HepG2 (cell line): ENCODE results near the gene TSEN54. TPM values are rescaled to one million over a fixed set of nuclear protein-coding genes. Genes with fewer than 3 reads are reported as not detected.

ENCODE experiments used
- ATAC-seq: fragments of 200-7000 bp; cut with Tn5 transposase; 3 replicates; pipeline ENCODE4 v1.9.1; 2020; ENCODE audit warnings: mild to moderate bottlenecking, moderate library complexity
- BruUV-seq: library from RNA; stranded (reverse); fragments of 400-500 nt; replicated peaks from 2 replicates; lab custom pipeline; 2021; lab: Mats Ljungman, UMichigan
- CTCF ChIA-PET: fragments of 300-600 bp; formaldehyde crosslinking; extraction: SDS; loops from one replicate; lab custom pipeline; 2021; ENCODE audit warnings: low total read pairs, inconsistent platforms, low intra/inter-chr PET ratio; lab: Yijun Ruan, JAX
- POLR2A ChIA-PET: fragments of 350-600 bp; sonication (Branson Sonifier 250); formaldehyde crosslinking; loops from one replicate; lab custom pipeline; 2020; ENCODE audit warnings: antibody characterized with exemption, inconsistent platforms; lab: Yijun Ruan, JAX
- DNase-seq: peaks from one replicate; pipeline ENCODE4 v3.0.0-alpha.2; 2015; ENCODE audit warnings: low spot score
- FAIRE-seq: peaks from 3 replicates; lab custom pipeline; 2011; peaks lifted over from hg19 to GRCh38; lab: Jason Lieb, UNC
- H2AFZ ChIP-seq: one replicate; pipeline ENCODE4 v1.6.1; 2011; ENCODE audit warnings: low read length, inconsistent platforms
- H3K27ac ChIP-seq: fragments of 300-600 bp; 3 replicates; pipeline ENCODE4 v1.8.0; 2011; ENCODE audit warnings: mixed run types, mild to moderate bottlenecking, mixed read lengths, low read length, inconsistent platforms; ENCODE audit not compliant: insufficient read depth; ENCODE audit errors: extremely low read length
- H3K27me3 ChIP-seq, 2 experiments: fragments of 200-600 bp in 1 of 2; 2 replicates in 1 of 2; 3 replicates in 1 of 2; pipeline versions ENCODE4 v1.6.0 to v1.8.0; 2011; ENCODE audit warnings: low read length in 2 of 2, mild to moderate bottlenecking in 2 of 2, moderate library complexity in 2 of 2, inconsistent platforms in 1 of 2; ENCODE audit not compliant: insufficient read depth in 2 of 2, control insufficient read depth in 1 of 2
- H3K36me3 ChIP-seq, 2 experiments: fragments of 200-600 bp in 1 of 2; replicated peaks in 1 of 2; 2 replicates in 1 of 2; 3 replicates in 1 of 2; pipeline versions ENCODE4 v1.5.1 to v1.8.0; 2011; ENCODE audit warnings: low read length in 2 of 2, inconsistent platforms in 1 of 2; ENCODE audit not compliant: insufficient read depth in 2 of 2, control insufficient read depth in 1 of 2
- H3K4me1 ChIP-seq: 2 replicates; pipeline ENCODE4 v1.5.1; 2012; ENCODE audit warnings: low read length, inconsistent platforms; ENCODE audit not compliant: insufficient read depth
- H3K4me2 ChIP-seq: 2 replicates; pipeline ENCODE4 v1.6.0; 2011; ENCODE audit warnings: low read depth, low read length, inconsistent platforms
- H3K4me3 ChIP-seq, 3 experiments: fragments of 200-600 bp in 1 of 3; sonication (generic), shearing (Covaris generic) in 1 of 3; replicated peaks in 1 of 3; 2 replicates each; pipeline ENCODE4 v1.5.1; 2011 to 2016; ENCODE audit warnings: low read length in 3 of 3, inconsistent platforms in 2 of 3, low read depth in 2 of 3, mild to moderate bottlenecking in 2 of 3, control low read depth in 1 of 3, mixed read lengths in 1 of 3; ENCODE audit not compliant: insufficient read depth in 1 of 3
- H3K79me2 ChIP-seq: one replicate; pipeline ENCODE4 v1.6.1; 2011; ENCODE audit warnings: low read length, inconsistent platforms; ENCODE audit not compliant: insufficient read depth
- H3K9ac ChIP-seq: 2 replicates; pipeline ENCODE4 v1.6.0; 2011; ENCODE audit warnings: mild to moderate bottlenecking, low read depth, low read length, inconsistent platforms; ENCODE audit not compliant: insufficient read depth
- H3K9me3 ChIP-seq: 2 replicates; pipeline ENCODE4 v1.5.1; 2012; ENCODE audit warnings: mild to moderate bottlenecking, low read length
- H4K20me1 ChIP-seq: 2 replicates; pipeline ENCODE4 v1.6.0; 2011; ENCODE audit warnings: inconsistent platforms, mild to moderate bottlenecking, low read length, moderate library complexity; ENCODE audit not compliant: insufficient read depth
- ATF2 ChIP-seq: sonication (generic); formaldehyde crosslinking; IDR thresholded peaks from 2 replicates; pipeline ENCODE4 v1.4.0; 2020; ENCODE audit warnings: missing genetic modification reagents
- CENPT ChIP-seq: sonication (generic); formaldehyde crosslinking; IDR thresholded peaks from 2 replicates; pipeline ENCODE4 v1.8.0; 2022; ENCODE audit warnings: low read depth, mild to moderate bottlenecking, moderate library complexity, missing genetic modification reagents
- ELF4 ChIP-seq: sonication (generic); formaldehyde crosslinking; IDR thresholded peaks from 2 replicates; pipeline ENCODE4 v1.5.0; 2020; ENCODE audit warnings: missing genetic modification reagents, mild to moderate bottlenecking, moderate library complexity, borderline replicate concordance
- NR1H2 ChIP-seq: sonication (generic); formaldehyde crosslinking; IDR thresholded peaks from 2 replicates; pipeline ENCODE4 v1.8.1; 2022; ENCODE audit warnings: low read depth, missing genetic modification reagents, borderline replicate concordance
- SPEN ChIP-seq: sonication (generic); formaldehyde crosslinking; IDR thresholded peaks from 2 replicates; pipeline ENCODE4 v1.5.1; 2020; ENCODE audit warnings: low read depth, mild to moderate bottlenecking, missing genetic modification reagents
- ZBTB14 ChIP-seq: sonication (generic); formaldehyde crosslinking; IDR thresholded peaks from 2 replicates; pipeline ENCODE4 v1.4.0; 2020; ENCODE audit warnings: missing genetic modification reagents
- ZBTB34 ChIP-seq: sonication (generic); formaldehyde crosslinking; IDR thresholded peaks from 2 replicates; pipeline ENCODE4 v1.8.0; 2022; ENCODE audit warnings: mild to moderate bottlenecking, missing genetic modification reagents
- ZFP41 ChIP-seq: sonication (generic); formaldehyde crosslinking; IDR thresholded peaks from 2 replicates; pipeline ENCODE4 v1.4.0; 2020; ENCODE audit warnings: mild to moderate bottlenecking, missing genetic modification reagents, borderline replicate concordance
- ZNF576 ChIP-seq: sonication (generic); formaldehyde crosslinking; IDR thresholded peaks from 2 replicates; pipeline ENCODE4 v1.4.0; 2020; ENCODE audit warnings: mild to moderate bottlenecking, missing genetic modification reagents
- ZNF614 ChIP-seq: IDR thresholded peaks from 2 replicates; pipeline ENCODE4 v1.6.1; 2018; ENCODE audit warnings: missing biosample characterization, missing genetic modification reagents, inconsistent platforms, borderline replicate concordance
- ZNF768 ChIP-seq: sonication (generic); formaldehyde crosslinking; IDR thresholded peaks from 2 replicates; pipeline ENCODE4 v1.4.0; 2020; ENCODE audit warnings: missing genetic modification reagents
- WGBS: methylation state at CpG from one replicate; pipeline ENCODE4 v1.1.6; 2017; ENCODE audit warnings: low lambda C conversion rate; 5-methylcytosine and 5-hydroxymethylcytosine counted together
- in situ Hi-C: cut with HindIII; loops from 2 replicates; pipeline ENCODE4 v1.10.0; 2017; ENCODE audit warnings: low pct_unique_long_range_greater_than_20kb; ENCODE audit not compliant: extremely low pct_ligation_motif_present
- intact Hi-C: fragments of 100-400 bp; cut with micrococcal nuclease; formaldehyde crosslinking; loops from one replicate; pipeline ENCODE4 v1.10.0; 2022; ENCODE audit not compliant: unreplicated experiment
- polyA plus RNA-seq, 8 experiments: library from polyadenylated mRNA; depleted of rRNA in 3 of 8; stranded (reverse) in 7 of 8; unstranded in 1 of 8; fragments of >200 nt; fragmentation: Illumina TruSeq in 4 of 8; extraction: Trizol in 4 of 8; gene quantifications; 2 replicates each; pipeline versions ENCODE4 v1.2.1 to v1.2.3, GENCODE V29; 2011 to 2016; ENCODE audit warnings: low read depth in 4 of 8, missing spikeins in 1 of 8, mixed read lengths in 1 of 8; ENCODE audit not compliant: insufficient read depth in 1 of 8
- total RNA-seq, 5 experiments: library from RNA; depleted of rRNA; stranded (reverse); fragments of >200 nt; fragmentation: Illumina TruSeq; extraction: Trizol; gene quantifications; 2 replicates each; pipeline ENCODE4 v1.2.3, GENCODE V29; 2016; ENCODE audit warnings: low read depth in 1 of 5

Gene TSEN54
- total and polyA plus RNA-seq, 2 of the 13 experiments (the other 11 are each of a cell fraction or from before 2014, with no cell fraction given): 62.9 to 63.3 TPM

- in situ Hi-C loops (no loop called here), intact Hi-C loops (no loop called here)
- DNase-seq (no peak), ATAC-seq (no peak), FAIRE-seq (no peak)
- Histone ChIP-seq H2AFZ (no peak overlapping the region), H3K9ac (no peak overlapping the region), H3K79me2 (peaks cover 16% of the 10 kb centered on the region), H3K4me1 (peaks cover 21% of the 10 kb centered on the region), H3K4me3 (no peak overlapping the region), H3K27me3 (no peaks in the 10 kb centered on the region), H3K36me3 (peaks cover 5 to 27% of the 10 kb centered on the region in 2 experiments; a peak in 4 of 5 replicates), H3K9me3 (no peaks in the 10 kb centered on the region), H3K4me2 (no peak overlapping the region), H4K20me1 (peaks cover 5% of the 10 kb centered on the region; the same call in 1 of the 2 replicates), H3K27ac (no peak overlapping the region)
- ChIA-PET POLR2A (interaction anchor here (0.5 to 2.0 kb wide), 2 partner anchors 67 to 81 kb away, joined by 3 to 4 read pairs; partner anchors contain the start of gene TMEM94), CTCF (interaction anchor here (2.6 to 2.7 kb wide), 2 partner anchors 8 to 97 kb away, joined by 12 to 26 read pairs; partner anchors contain the start of genes CASKIN2 and TSEN54)
- no TSS peak for BruUV-seq
- 95% methylated on average over 7 of the region's 7 CpGs for WGBS
- TF ChIP-seq ZNF768 (peak; percentile 93), ZFP41 (CRISPR knock-in tag) (no peak)
Measured at GRCh38 chr17:75523647-75524046, 7.3 kb downstream of the TSEN54 start.

- ATAC-seq (no peak), DNase-seq (no peak), FAIRE-seq (no peak)
- Histone ChIP-seq H2AFZ (no peak overlapping the region), H4K20me1 (peaks cover 5% of the 10 kb centered on the region; the same call in 1 of the 2 replicates), H3K79me2 (peaks cover 17% of the 10 kb centered on the region), H3K36me3 (peaks cover 3 to 21% of the 10 kb centered on the region in 2 experiments; a peak in 4 of 5 replicates), H3K9me3 (no peaks in the 10 kb centered on the region), H3K27ac (peak overlapping the region; percentile 64), H3K9ac (peak overlapping the region; percentile 56; the same call in 1 of the 2 replicates), H3K4me3 (peak overlapping the region; percentile 85 to 95 (median 86); a peak in 5 of 6 replicates), H3K4me2 (peak overlapping the region; percentile 77), H3K4me1 (peaks cover 21% of the 10 kb centered on the region), H3K27me3 (no peaks in the 10 kb centered on the region)
- POLR2A ChIA-PET: interaction anchor here (0.5 to 3.0 kb wide), 16 partner anchors 8 to 255 kb away, joined by 3 to 29 read pairs (median 6); partner anchors contain the start of genes TMEM94 and TSEN54
- CTCF ChIA-PET: interaction anchor here (1.5 to 2.7 kb wide), 3 partner anchors 8 to 98 kb away, joined by 4 to 26 read pairs (median 12); partner anchors contain the start of genes CASKIN2 and TSEN54
- intact Hi-C loops: no loop called here
- in situ Hi-C loops: no loop called here
- 42% methylated on average over 22 of the region's 24 CpGs for WGBS
- BruUV-seq: no TSS peak
- 0 out of 2 replicates have a peak, but pooled peaks have one; percentile 22 for TF ChIP-seq NR1H2
- TF ChIP-seq ZBTB14 (CRISPR knock-in tag): no peak
- TF ChIP-seq ZNF614 (CRISPR knock-in tag): 0 out of 2 replicates have a peak, but pooled peaks have one; percentile 17
- no peak for TF ChIP-seq ELF4 (CRISPR knock-in tag)
- TF ChIP-seq ZBTB34 (CRISPR knock-in tag): peak; percentile 10; the same call in 1 of the 2 replicates
- no peak for TF ChIP-seq ATF2 (CRISPR knock-in tag)
- TF ChIP-seq SPEN (CRISPR knock-in tag): no peak
- no peak for TF ChIP-seq ZNF576 (CRISPR knock-in tag)
- TF ChIP-seq CENPT (CRISPR knock-in tag): peak; percentile 73; the same call in 1 of the 2 replicates
Measured at GRCh38 chr17:75524269-75524969, 8.1 kb downstream of the TSEN54 start.
